H9 (cell line): ENCODE results near the gene VOPP1. TPM values are rescaled to one million over a fixed set of nuclear protein-coding genes. Genes with fewer than 3 reads are reported as not detected.

Experiments
- DNase-seq: peaks from one replicate; pipeline ENCODE4 v3.0.0-alpha.2; 2017
- H2AFZ ChIP-seq: one replicate; pipeline ENCODE4 v1.6.1; 2013; ENCODE audit warnings: mild to moderate bottlenecking, low read length, control low read depth, moderate library complexity
- H2AK5ac ChIP-seq: 2 replicates; pipeline ENCODE4 v1.6.1; 2013; ENCODE audit warnings: low read length, control low read depth, mixed read lengths; ENCODE audit not compliant: insufficient read length
- H2BK120ac ChIP-seq: one replicate; pipeline ENCODE4 v1.6.1; 2013; ENCODE audit warnings: low read depth, mild to moderate bottlenecking, low read length, control low read depth, inconsistent platforms; ENCODE audit not compliant: poor library complexity, severe bottlenecking
- H2BK12ac ChIP-seq: 2 replicates; pipeline ENCODE4 v1.6.1; 2013; ENCODE audit warnings: low read length, control low read depth, mixed read lengths, low read depth; ENCODE audit not compliant: insufficient read length
- H2BK15ac ChIP-seq: 2 replicates; pipeline ENCODE4 v1.6.1; 2013; ENCODE audit warnings: low read depth, low read length, control low read depth
- H2BK20ac ChIP-seq: one replicate; pipeline ENCODE4 v1.6.1; 2013; ENCODE audit warnings: low read depth, mild to moderate bottlenecking, low read length, control low read depth, inconsistent platforms; ENCODE audit not compliant: poor library complexity, severe bottlenecking
- H2BK5ac ChIP-seq: 2 replicates; pipeline ENCODE4 v1.6.1; 2013; ENCODE audit warnings: low read length, control low read depth, mixed read lengths; ENCODE audit not compliant: insufficient read length
- H3K14ac ChIP-seq: 2 replicates; pipeline ENCODE4 v1.6.1; 2013; ENCODE audit warnings: low read length, control low read depth; ENCODE audit not compliant: insufficient read depth
- H3K18ac ChIP-seq: 2 replicates; pipeline ENCODE4 v1.6.1; 2013; ENCODE audit warnings: low read depth, mild to moderate bottlenecking, mixed read lengths, low read length, control low read depth; ENCODE audit not compliant: insufficient read length
- H3K23ac ChIP-seq: 2 replicates; pipeline ENCODE4 v1.6.1; 2013; ENCODE audit warnings: low read length, control low read depth, mixed read lengths, low read depth; ENCODE audit not compliant: insufficient read length
- H3K23me2 ChIP-seq: 2 replicates; pipeline ENCODE4 v1.6.1; 2013; ENCODE audit warnings: low read depth, mild to moderate bottlenecking, mixed read lengths, low read length, control low read depth; ENCODE audit not compliant: insufficient read length, poor library complexity, severe bottlenecking
- H3K27ac ChIP-seq: 2 replicates; pipeline ENCODE4 v1.5.1; 2013; ENCODE audit warnings: low read length, control low read depth, mixed read lengths, low read depth; ENCODE audit not compliant: insufficient read length
- H3K27me3 ChIP-seq: 2 replicates; pipeline ENCODE4 v1.6.1; 2013; ENCODE audit warnings: low read length, control low read depth, inconsistent platforms; ENCODE audit not compliant: insufficient read depth
- H3K4ac ChIP-seq: 2 replicates; pipeline ENCODE4 v1.6.1; 2013; ENCODE audit warnings: low read depth, mild to moderate bottlenecking, control low read depth, inconsistent platforms, low read length, moderate library complexity
- H3K4me1 ChIP-seq: 2 replicates; pipeline ENCODE4 v1.6.1; 2013; ENCODE audit warnings: low read length, control low read depth, inconsistent platforms; ENCODE audit not compliant: insufficient read depth
- H3K4me2 ChIP-seq: 2 replicates; pipeline ENCODE4 v1.6.1; 2013; ENCODE audit warnings: low read length, control low read depth, mixed read lengths; ENCODE audit not compliant: insufficient read length, insufficient read depth
- H3K56ac ChIP-seq: 2 replicates; pipeline ENCODE4 v1.6.1; 2013; ENCODE audit warnings: low read depth, mild to moderate bottlenecking, mixed read lengths, low read length, control low read depth; ENCODE audit not compliant: insufficient read length
- H3K79me1 ChIP-seq: 2 replicates; pipeline ENCODE4 v1.6.1; 2013; ENCODE audit warnings: low read depth, mild to moderate bottlenecking, moderate library complexity, low read length, control low read depth, inconsistent platforms; ENCODE audit not compliant: insufficient read depth, poor library complexity, severe bottlenecking
- H3K79me2 ChIP-seq: 2 replicates; pipeline ENCODE4 v1.6.1; 2013; ENCODE audit warnings: low read length, control low read depth, inconsistent platforms; ENCODE audit not compliant: insufficient read depth
- H3K9ac ChIP-seq: 2 replicates; pipeline ENCODE4 v1.6.1; 2013; ENCODE audit warnings: low read length, control low read depth, mixed read lengths; ENCODE audit not compliant: insufficient read length; ENCODE audit errors: extremely low read depth
- H3K9me3 ChIP-seq: one replicate; pipeline ENCODE4 v1.6.1; 2013; ENCODE audit warnings: low read depth, low read length, inconsistent platforms; ENCODE audit not compliant: control insufficient read depth
- H3T11ph ChIP-seq: one replicate; pipeline ENCODE4 v1.6.1; 2013; ENCODE audit warnings: mild to moderate bottlenecking, low read length, control low read depth, inconsistent platforms
- H4K20me1 ChIP-seq: one replicate; pipeline ENCODE4 v1.6.1; 2013; ENCODE audit not compliant: control insufficient read depth, insufficient read length, insufficient read depth
- H4K5ac ChIP-seq: 2 replicates; pipeline ENCODE4 v1.6.1; 2013; ENCODE audit warnings: low read depth, mild to moderate bottlenecking, mixed read lengths, low read length, control low read depth; ENCODE audit not compliant: insufficient read length
- H4K8ac ChIP-seq: replicated peaks from 2 replicates; pipeline ENCODE4 v1.6.1; 2013; ENCODE audit warnings: low read length, control low read depth, mixed read lengths, low read depth; ENCODE audit not compliant: insufficient read length
- H4K91ac ChIP-seq: 2 replicates; pipeline ENCODE4 v1.6.1; 2013; ENCODE audit warnings: low read depth, mild to moderate bottlenecking, moderate library complexity, mixed read lengths, low read length, control low read depth; ENCODE audit not compliant: insufficient read length
- H3K27ac Mint-ChIP-seq, 3 experiments: 2 replicates in 2 of 3; 3 replicates in 1 of 3; pipeline ENCODE4 v1.8.0; 2020 to 2021; ENCODE audit warnings: mixed read lengths in 3 of 3, mild to moderate bottlenecking in 1 of 3, moderate library complexity in 1 of 3
- H3K27me3 Mint-ChIP-seq: 2 replicates; pipeline ENCODE4 v1.8.0; 2021; ENCODE audit warnings: low read depth, mild to moderate bottlenecking, moderate library complexity, mixed read lengths
- H3K36me3 Mint-ChIP-seq, 3 experiments: 2 replicates in 2 of 3; 3 replicates in 1 of 3; pipeline ENCODE4 v1.8.0; 2020 to 2021; ENCODE audit warnings: low read depth in 3 of 3, mixed read lengths in 3 of 3; ENCODE audit not compliant: insufficient read depth in 1 of 3
- H3K4me1 Mint-ChIP-seq, 2 experiments: 2 replicates each; pipeline ENCODE4 v1.8.0; 2020; ENCODE audit warnings: mixed read lengths in 2 of 2
- H3K4me3 Mint-ChIP-seq, 2 experiments: 2 replicates in 1 of 2; 3 replicates in 1 of 2; pipeline ENCODE4 v1.8.0; 2020 to 2021; ENCODE audit warnings: mild to moderate bottlenecking in 2 of 2, mixed read lengths in 2 of 2, moderate library complexity in 1 of 2
- H3K9me3 Mint-ChIP-seq, 2 experiments: 2 replicates in 1 of 2; 3 replicates in 1 of 2; pipeline ENCODE4 v1.8.0; 2020; ENCODE audit warnings: mild to moderate bottlenecking in 2 of 2, mixed read lengths in 2 of 2, moderate library complexity in 1 of 2
- CTCF ChIP-seq: fragments of 200-600 bp; sonication (generic); conservative IDR thresholded peaks from 3 replicates; pipeline ENCODE4 v1.8.0; 2021; ENCODE audit warnings: antibody characterized with exemption, mild to moderate bottlenecking
- WGBS: extraction: QIAGEN DNeasy Blood & Tissue Kit; methylation state at CpG from one replicate; pipeline ENCODE4 v1.1.7; 2013; ENCODE audit warnings: missing lambda C conversion rate, low lambda C conversion rate, mixed read lengths; ENCODE audit not compliant: insufficient read length; ENCODE audit errors: extremely low coverage; 5-methylcytosine and 5-hydroxymethylcytosine counted together
- total RNA-seq: library from RNA; stranded (reverse); gene quantifications from 2 replicates; pipeline ENCODE4 v1.2.1, GENCODE V29; 2021

VOPP1 gene
- total RNA-seq, 1 experiment from 2014 or later = 55.7 TPM

DNA sequence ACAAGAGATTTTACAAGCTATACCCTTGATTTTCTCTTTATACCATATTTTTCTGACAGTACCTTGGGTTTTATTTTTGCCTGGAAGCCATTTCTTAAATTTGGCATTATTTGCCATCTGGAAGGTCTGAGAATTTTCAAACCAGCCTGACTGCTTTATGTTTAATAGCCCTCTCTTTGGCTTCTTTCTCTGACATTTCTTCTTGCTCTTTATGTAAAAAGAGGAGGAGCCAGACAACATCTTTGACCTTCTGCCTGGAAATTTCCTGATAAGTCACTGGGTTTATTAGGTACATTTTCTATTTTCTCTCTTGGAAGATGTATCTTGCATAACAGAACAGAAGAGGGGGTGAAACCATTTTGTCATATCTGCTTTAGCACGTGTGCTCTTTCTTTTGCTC is 127.5 kb downstream of the VOPP1 start:
- Histone ChIP-seq H2BK15ac (no peak overlapping the region), H3K23ac (no peak overlapping the region), H3K14ac (no peak overlapping the region), H3K18ac (no peak overlapping the region), H2BK120ac (no peak overlapping the region), H2AFZ (no peak overlapping the region), H3K23me2 (no peaks in the 10 kb centered on the region), H4K8ac (no peak overlapping the region), H2AK5ac (no peak overlapping the region), H4K91ac (no peak overlapping the region), H2BK20ac (no peak overlapping the region), H3K4me1 (no peaks in the 10 kb centered on the region), H3K27me3 (no peaks in the 10 kb centered on the region), H3K56ac (no peak overlapping the region), H2BK5ac (no peak overlapping the region), H3K9ac (no peak overlapping the region), H3K4ac (no peak overlapping the region), H3K4me2 (no peak overlapping the region), H3K79me1 (no peaks in the 10 kb centered on the region), H4K5ac (no peak overlapping the region), H4K20me1 (no peaks in the 10 kb centered on the region), H3T11ph (no peak overlapping the region), H2BK12ac (no peak overlapping the region), H3K27ac (no peak overlapping the region), H3K9me3 (no peaks in the 10 kb centered on the region), H3K79me2 (no peaks in the 10 kb centered on the region)
- TF ChIP-seq CTCF = no peak
- Mint-ChIP-seq H3K27me3 (no peaks in the 10 kb centered on the region), H3K36me3 (no peaks in the 10 kb centered on the region), H3K4me3 (no peak overlapping the region), H3K27ac (no peak overlapping the region), H3K4me1 (no peaks in the 10 kb centered on the region), H3K9me3 (no peaks in the 10 kb centered on the region)
- no peak for DNase-seq
- no CpG with 5 or more reads among the region's 1 CpG for WGBS
